Activated CD4-positive, alpha-beta T cell treated with anti-CD3 and anti-CD28 coated beads, Interleukin-2, amount 50 U/mL, for 1 hour (primary cell): ENCODE results near the gene RORC.

Experiments
- DNase-seq: peaks from one replicate; pipeline ENCODE4 v3.0.0-alpha.2; 2020

The RORC gene

GRCh38 chr1:151825751-151826660 lies 5.6 kb downstream of the RORC start:
- DNase-seq = peak; percentile 52

GRCh38 chr1:151825204-151825603 lies 6.4 kb downstream of the RORC start:
- no peak for DNase-seq

GRCh38 chr1:151823175-151823574 lies 8.4 kb downstream of the RORC start:
- no peak for DNase-seq

GRCh38 chr1:151822404-151822803 lies 9.2 kb downstream of the RORC start:
- DNase-seq = no peak

- no peak for DNase-seq
Observed at GRCh38 chr1:151820940-151821339, 10.7 kb downstream of the RORC start.

GRCh38 chr1:151819976-151820623 lies 11.5 kb downstream of the RORC start:
- no peak for DNase-seq

GRCh38 chr1:151819227-151819835 lies 12.3 kb downstream of the RORC start:
- DNase-seq = no peak

GRCh38 chr1:151817353-151817730 lies 14.3 kb downstream of the RORC start:
- DNase-seq = no peak

- DNase-seq = no peak
Observed at GRCh38 chr1:151816548-151817352, 14.9 kb downstream of the RORC start.

- no peak for DNase-seq
Observed at GRCh38 chr1:151815716-151816327, 15.8 kb downstream of the RORC start.

- DNase-seq = no peak
Observed at GRCh38 chr1:151814971-151815545, 16.5 kb downstream of the RORC start.

- no peak for DNase-seq
Observed at GRCh38 chr1:151814426-151814825, 17.2 kb downstream of the RORC start.

- DNase-seq = no peak
Observed at GRCh38 chr1:151813271-151813977, 18.2 kb downstream of the RORC start.

- no peak for DNase-seq
Observed at GRCh38 chr1:151811181-151811580, 20.4 kb downstream of the RORC start.

GRCh38 chr1:151809985-151810556 lies 21.5 kb downstream of the RORC start:
- no peak for DNase-seq

- DNase-seq = no peak
Observed at GRCh38 chr1:151809290-151809984, 22.2 kb downstream of the RORC start.

GRCh38 chr1:151807766-151808165 lies 23.8 kb downstream of the RORC start:
- no peak for DNase-seq

GRCh38 chr1:151807131-151807530 lies 24.5 kb downstream of the RORC start:
- DNase-seq = no peak

- no peak for DNase-seq
Observed at GRCh38 chr1:151806170-151806569, 25.4 kb downstream of the RORC start.

- DNase-seq = no peak
Observed at GRCh38 chr1:151805066-151805820, 26.4 kb downstream of the RORC start, which contains the start of gene LINGO4. Gene LINGO4 (minus strand): TSS chr1:151805419. CDS start chr1:151802704, 2,715 bp downstream.
